ENCODE measurements around the gene SLCO3A1.

The SLCO3A1 gene

GRCh38 chr15:92003515-92004067 is 150.1 kb downstream of the SLCO3A1 start:
- no peak for DNase-seq (ENCODE audit: low spot score)

DNA sequence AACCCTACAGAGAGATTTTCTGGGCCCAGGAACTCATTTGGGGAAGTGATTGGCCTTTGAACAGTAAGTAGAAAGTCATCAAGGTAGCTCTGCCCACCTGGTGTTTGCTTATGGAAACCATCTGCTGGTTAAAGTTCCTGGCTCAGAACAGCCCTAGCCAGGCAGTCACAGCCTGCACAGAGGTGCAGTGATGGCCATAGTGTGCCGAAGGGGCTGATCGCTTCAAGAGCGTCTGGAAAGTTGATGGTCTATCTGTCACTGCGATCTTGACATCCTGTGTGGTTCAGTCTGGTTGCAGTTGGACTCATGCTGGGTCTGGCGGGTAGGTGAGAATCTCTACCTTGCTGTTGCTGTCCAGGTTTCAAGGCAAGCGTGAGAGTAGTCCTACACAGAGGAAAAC is 151.6 kb downstream of the SLCO3A1 start:
- no peak for DNase-seq (ENCODE audit: low spot score)

DNA sequence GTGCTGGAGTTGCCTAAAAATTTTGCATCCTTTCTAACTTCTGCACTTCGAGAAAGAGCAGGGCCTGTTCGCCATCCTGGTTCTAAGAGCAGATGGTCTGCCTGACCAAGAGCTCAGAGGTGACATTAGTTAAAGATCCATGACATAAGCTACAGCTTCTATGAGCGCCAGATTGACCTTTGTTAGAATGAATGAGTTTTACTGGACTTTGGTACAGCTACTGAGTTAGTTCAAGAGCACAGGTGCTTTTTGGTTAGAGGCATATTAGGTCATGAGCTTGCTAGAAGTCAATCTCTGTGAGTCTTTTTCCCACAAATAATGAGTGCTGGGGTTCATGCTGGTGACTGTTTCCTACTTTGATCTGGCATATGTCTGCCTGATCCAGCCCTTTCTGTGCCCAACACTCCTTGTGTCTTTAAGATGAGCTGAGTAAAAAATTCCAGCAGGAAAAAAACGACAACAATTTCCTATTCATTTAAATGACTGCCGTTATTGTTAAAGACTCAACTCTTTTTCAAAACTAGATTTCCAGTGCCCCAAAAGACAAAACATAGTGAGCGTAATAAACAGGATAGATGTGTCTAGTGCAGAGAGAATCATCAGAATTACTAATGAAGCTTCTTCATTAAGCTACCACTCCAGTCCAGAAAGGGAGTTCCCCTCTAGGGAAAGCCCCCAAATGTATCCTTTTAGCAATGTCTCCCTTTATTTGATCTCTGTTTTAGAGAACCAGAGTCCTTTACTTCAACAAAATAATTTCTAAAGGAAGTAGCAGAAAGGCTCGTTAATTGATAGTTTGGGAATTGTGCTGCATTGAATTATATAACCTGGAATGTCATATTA is 152.9 kb downstream of the SLCO3A1 start:
- no peak for DNase-seq (ENCODE audit: low spot score)

- DNase-seq (ENCODE audit: low spot score) = no peak
These were observed 155.7 kb downstream of the SLCO3A1 start for GRCh38 chr15:92009162-92009561.

DNA sequence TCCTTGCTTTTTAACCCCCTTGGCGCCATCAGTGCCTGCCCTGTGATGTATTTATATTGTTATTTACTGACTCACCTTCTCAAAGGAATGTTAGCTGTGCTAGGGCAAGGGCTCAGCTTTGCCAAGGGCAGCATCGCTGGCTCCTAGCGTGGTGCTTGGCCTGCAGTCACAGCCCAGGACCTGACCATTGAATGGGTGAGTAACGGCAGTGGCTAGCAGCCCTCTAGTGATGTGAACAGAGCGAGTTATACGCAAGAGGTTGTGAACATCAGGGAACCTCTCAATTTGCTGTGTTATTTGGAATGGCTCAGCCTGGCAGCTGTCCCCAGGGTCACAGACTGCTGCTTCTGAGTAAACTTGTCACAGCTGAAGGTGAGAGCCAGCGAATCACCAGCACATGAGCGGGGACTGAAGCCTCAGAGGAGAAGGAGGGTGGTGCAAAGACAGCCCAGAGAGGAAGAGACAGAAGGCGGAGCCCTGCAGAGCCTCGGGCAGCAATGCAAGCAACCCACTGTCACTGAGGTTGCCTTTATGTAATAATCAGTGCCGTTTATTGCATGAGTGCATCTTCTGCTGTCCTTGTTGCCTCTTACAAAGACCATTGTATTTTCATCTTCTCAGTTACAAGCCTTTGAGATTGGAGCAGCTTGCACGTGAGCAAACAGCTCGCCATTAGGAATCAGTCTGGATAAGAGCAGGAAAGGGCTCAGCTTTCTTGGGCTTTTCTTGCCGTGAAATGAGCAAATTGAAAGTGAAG is 158.3 kb downstream of the SLCO3A1 start:
- no peak for DNase-seq (ENCODE audit: low spot score)

DNA sequence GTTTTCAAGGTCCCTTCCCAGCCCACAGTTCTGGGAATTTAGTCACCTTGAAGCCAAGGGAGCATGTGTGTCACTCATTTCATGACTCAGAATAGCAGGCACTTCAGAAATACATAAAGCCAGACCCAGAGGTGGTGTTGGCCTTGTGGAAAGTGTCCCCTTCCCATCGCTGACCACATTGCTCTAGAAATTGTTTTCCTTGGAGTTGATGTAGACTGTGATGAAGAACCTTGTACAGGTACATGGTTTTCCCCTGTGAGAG is 158.8 kb downstream of the SLCO3A1 start:
- no peak for DNase-seq (ENCODE audit: low spot score)

DNA sequence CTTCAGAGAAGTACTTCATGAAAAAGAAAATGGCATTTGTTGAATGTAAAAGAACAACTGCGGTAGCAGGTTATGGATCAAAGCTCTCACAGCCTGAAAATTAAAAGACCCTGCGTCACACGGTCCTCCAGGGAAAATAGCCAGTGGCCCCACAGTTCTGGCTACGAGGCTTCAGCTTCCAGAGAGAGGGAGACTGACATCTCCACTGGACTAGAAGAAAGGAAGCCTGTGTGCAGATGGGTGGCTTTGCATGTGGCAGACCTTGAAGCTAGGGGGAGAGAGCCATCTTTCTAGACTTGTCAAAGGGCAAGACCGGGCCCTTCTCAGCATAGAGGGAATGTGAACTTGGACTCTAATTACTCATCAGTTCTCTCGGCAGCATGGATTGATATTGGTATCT is 159.4 kb downstream of the SLCO3A1 start:
- DNase-seq (ENCODE audit: low spot score) = no peak

GRCh38 chr15:92014281-92015030 is 160.9 kb downstream of the SLCO3A1 start:
- no peak for DNase-seq (ENCODE audit: low spot score)

DNA sequence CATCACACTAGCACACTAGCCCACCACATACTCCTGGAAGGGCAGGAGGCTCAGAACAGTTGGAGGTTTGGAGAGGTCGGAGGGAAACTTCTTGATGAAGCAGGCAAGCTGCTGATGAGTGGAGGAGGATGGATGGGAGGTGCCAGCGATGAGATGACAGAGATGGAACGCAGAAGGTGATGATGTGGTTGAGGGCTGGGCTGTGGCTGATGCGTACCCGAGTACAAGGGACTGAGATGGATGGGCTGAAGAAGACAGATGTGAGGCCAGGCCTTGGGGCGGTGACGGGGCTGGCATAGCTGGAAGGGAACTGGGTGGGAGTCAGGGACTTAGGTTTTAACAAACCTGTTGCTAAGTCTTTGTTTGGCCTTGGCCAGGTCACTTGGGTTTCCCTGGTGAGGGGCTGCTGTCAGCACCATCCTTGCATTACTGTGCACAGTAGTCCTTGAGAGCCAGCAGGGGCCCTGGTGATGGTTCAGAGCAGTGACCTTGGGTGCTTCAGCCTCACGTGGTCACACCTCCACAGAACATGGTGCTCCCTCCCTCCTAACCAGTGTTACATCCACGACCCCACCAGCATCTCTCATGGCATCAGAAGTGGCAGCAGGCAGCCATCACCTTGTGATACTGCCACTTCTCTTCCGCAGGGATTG is 164.5 kb downstream of the SLCO3A1 start:
- DNase-seq (ENCODE audit: low spot score) = no peak

GRCh38 chr15:92018535-92019239 is 165.2 kb downstream of the SLCO3A1 start:
- no peak for DNase-seq (ENCODE audit: low spot score)

DNA sequence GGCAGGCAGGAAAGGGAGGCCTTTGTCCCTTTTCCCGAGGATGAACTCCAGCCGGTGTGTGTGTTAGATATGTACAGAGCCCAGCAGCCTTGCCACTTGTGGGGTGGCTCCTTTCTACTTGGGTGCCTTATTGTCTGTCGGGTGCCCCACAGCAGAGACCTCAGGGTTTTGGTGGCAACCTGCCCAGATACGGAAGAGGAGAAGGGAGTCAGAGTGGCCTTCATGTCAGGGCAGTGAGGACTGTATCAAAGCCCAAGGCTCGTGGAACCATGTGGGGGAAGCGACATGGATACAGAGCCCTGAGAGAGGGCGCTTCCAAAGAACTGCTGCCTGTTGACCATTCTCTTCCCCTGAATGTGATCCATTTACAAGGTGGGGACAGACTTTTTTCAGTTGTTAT is 166.2 kb downstream of the SLCO3A1 start:
- no peak for DNase-seq (ENCODE audit: low spot score)

DNA sequence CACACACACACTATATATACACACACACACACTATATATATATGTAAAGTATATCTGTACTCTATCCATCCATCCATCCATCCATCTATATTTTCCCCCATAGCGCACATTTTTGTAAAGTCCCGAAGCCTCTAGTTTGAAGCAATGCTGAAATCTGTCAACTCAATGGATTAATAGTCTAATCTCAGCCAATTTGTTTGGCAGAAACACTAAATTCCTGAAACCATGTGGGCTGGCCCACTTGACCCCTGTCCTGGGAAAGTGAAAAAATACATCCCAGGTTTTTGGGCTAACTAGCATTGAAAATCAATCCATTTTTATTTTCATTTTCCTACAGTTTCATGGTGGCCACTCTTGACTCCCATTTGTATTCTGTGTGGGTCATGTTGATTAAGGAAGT is 166.7 kb downstream of the SLCO3A1 start:
- DNase-seq (ENCODE audit: low spot score) = no peak

- DNase-seq (ENCODE audit: low spot score) = no peak
These were observed 167.3 kb downstream of the SLCO3A1 start for GRCh38 chr15:92020804-92021203.

DNA sequence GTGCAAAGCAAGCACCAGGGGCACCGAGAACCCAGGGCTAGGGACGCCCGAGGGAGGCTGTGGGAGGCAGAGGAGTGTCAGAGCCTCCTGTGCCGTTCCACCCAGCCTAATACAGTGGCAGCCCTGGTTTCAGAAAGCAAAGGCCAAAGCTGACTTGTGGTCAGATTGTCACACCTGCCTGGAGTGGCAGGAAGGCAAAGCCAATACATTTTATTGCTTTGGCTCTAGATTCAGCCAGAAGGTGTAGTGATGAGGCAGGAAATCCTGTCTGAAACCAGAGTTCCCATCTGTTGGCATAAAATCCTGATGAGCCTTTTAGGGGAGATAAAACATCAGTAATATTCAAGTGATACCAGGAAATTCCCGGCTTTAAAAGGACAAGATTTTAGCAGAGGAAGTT is 168.3 kb downstream of the SLCO3A1 start:
- no peak for DNase-seq (ENCODE audit: low spot score)

DNA sequence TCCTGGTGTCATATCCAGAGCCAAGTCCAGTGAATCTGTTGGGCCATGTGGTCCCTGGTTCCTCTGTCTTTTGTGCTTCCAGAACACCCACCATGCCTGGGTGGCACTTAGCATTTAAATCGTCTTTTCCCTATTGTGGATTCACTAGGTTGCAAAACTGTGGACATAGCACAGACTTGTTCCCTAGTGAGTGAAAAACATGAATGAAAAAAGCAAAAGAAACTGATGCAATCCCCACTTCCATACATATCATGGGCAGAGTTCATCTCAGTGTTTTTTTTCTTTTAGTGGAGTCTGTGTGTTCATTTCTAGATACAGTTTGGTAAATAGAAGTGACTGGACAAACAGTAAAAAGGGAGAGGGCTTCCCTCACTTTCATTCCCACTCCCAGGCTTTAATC is 170.5 kb downstream of the SLCO3A1 start:
- no peak for DNase-seq (ENCODE audit: low spot score)

- DNase-seq (ENCODE audit: low spot score) = no peak
These were observed 172.3 kb downstream of the SLCO3A1 start for GRCh38 chr15:92025706-92026270.

GRCh38 chr15:92028389-92028724 is 174.8 kb downstream of the SLCO3A1 start:
- DNase-seq (ENCODE audit: low spot score) = no peak

GRCh38 chr15:92029767-92030166 is 176.3 kb downstream of the SLCO3A1 start:
- DNase-seq (ENCODE audit: low spot score) = no peak

GRCh38 chr15:92033314-92033713 is 179.8 kb downstream of the SLCO3A1 start:
- DNase-seq (ENCODE audit: low spot score) = no peak

- DNase-seq (ENCODE audit: low spot score) = no peak
These were observed 180.2 kb downstream of the SLCO3A1 start for GRCh38 chr15:92033723-92034122.

DNA sequence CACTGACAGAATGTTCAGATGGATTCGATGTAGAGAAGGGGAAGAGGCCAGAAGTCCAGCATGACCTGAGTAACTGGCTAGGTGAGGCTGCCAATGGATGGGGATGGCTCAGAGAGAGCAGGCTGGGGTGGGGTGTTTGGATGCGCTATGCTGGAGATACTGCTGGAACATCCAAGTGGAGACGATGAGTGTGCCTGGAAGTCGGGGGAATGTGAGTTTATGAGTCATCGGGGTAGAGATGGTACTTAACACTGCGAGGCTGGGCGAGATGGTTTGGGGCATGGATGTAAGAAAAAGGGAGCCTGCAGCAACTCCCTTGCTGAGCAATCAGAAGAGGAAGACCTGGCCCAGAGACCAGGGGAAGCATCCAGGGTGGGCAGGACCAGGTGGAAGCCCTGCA is 180.7 kb downstream of the SLCO3A1 start:
- no peak for DNase-seq (ENCODE audit: low spot score)

Measured in AG08396 (cell line).